GM19240 (cell line): Measurements from ENCODE around the gene PDZRN3.

Experiments
- DNase-seq: peaks from one replicate; pipeline ENCODE4 v3.0.0; 2011; ENCODE audit warnings: low spot score; ENCODE audit not compliant: insufficient read length

PDZRN3 gene

GRCh38 chr3:73624821-73625665 lies at the start of gene PDZRN3:
Gene PDZRN3 (minus strand): TSS chr3:73624941.
- DNase-seq = no peak

DNA sequence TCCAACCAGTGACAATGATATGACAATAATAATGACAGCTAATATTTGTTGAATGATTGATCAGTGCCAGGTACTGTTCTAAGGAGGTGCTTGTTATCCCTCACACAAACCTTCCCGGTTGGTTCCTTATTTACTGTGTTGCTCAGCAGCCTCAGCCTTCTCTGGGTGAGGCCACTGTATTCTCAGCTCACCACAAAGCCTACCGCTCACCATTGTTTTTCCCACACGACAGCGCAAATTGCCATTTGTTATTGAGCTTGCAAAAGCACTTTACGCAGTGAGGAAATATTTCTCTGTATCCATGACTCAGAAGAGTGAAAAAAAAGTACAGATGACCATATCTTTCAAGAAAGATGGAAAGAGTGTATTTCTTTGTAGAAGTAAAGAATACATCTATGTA lies 49.5 kb upstream of the PDZRN3 start:
- DNase-seq = no peak

DNA sequence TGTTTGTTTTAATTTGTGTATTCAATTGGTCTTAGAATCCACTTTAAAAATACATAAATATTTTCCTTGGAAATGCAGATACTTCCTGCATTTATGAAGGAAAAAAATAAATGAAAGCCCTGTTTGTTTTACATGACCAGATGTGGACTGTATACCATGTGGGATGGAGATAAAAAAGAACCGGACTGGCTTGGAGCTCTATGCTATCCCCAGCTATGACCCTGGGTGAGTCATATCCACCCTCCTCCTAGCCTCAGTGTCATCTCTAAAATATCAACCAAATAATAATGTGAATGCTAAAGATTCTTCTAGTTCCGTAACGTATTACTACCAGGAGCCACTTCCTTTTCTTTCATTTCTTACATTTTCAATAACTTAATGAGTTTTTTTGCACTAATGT lies 44.5 kb upstream of the PDZRN3 start:
- DNase-seq = no peak

GRCh38 chr3:73668391-73668790 lies 43.6 kb upstream of the PDZRN3 start:
- DNase-seq = no peak

GRCh38 chr3:73667889-73668288 lies 43.1 kb upstream of the PDZRN3 start:
- no peak for DNase-seq

DNA sequence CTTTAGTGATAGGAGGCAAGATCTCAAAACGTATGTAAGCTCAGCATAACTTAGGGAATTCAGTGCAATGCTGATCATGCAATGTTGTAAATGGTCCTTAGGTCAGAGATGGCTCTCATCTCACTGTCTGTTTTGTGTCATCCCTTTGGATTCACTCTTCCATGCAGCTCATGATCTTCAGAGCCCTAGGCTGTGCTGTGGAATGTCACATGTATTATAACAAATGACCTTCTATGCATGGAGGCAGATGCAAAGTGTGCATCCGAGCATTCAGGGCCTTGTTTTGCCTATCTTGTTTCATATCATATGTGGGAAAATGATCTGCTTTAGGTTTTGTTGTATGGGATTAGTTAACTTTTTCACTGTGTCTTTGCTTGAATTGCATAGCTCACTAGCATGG lies 40.5 kb upstream of the PDZRN3 start:
- DNase-seq = no peak

DNA sequence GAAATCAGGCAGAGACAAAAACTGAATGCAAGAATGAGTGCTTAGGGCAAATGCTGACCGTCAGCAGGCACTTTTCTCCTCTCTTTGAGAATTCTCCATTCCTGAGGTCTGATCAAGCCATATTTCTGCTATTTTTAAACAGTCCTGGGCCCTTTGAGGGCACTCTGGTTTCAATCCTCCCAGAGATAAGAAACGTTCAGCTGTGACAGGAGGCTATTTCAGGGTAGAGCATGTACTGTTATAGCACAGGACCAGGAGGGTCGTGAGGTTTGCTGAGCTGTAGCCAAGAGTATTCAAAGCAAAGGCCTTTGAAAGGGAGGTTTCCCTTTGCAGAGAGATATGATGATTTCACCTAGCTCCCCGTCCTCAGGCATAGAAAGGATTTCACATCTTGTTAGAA lies 39.6 kb upstream of the PDZRN3 start:
- DNase-seq = no peak

DNA sequence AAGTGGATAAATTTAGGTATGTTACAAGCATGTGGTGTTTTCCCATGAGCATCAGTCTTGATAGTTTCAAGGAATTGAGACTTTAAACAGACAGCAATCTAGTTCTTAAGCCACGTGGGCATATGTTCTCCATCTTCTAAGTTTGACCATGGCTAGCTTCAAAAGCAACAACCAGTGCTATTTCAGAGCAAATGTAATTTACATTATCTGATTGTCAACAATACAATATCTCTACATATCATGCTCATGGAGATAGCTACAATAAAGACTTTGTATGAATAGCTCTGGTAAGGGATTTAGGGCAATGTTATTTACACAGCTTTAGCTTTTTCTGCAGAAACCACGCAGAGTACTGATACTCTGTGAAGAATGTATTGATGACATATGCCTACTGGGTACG lies 38.8 kb upstream of the PDZRN3 start:
- no peak for DNase-seq

- no peak for DNase-seq
Measured at GRCh38 chr3:73661265-73661664, 36.5 kb upstream of the PDZRN3 start.

GRCh38 chr3:73658227-73658626 lies 33.5 kb upstream of the PDZRN3 start:
- DNase-seq = no peak

- no peak for DNase-seq
Measured at GRCh38 chr3:73657186-73657585, 32.4 kb upstream of the PDZRN3 start.

DNA sequence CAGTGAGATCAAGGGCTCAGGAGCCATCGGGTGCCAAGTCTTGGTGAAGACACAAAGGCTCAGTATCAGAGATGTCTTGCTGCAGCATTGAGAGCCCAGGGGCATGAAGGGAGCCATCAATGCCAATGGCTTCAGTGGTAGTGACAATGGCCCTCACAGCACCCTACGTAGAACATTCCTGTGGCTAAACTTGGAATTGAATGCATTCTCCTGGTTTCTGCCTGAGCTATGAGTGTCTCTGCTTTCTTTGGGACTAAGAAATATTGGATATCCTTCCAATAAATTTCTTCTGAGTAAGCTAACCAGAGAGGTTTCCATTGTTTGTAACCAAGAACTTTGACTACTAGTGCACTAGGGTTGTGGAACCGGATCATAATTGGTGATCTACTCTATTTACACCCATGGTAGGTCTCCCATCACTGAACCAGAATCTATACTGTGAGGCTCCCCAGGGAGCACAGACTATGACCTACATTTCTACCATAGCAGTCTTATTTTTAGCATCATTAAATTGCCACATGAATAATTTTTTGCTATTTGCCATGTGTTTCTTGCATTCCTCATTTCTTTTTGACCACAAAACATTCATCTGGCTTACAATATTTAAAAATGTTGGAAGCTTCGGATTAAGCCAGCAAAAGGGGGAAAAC lies 31.6 kb upstream of the PDZRN3 start:
- no peak for DNase-seq

- DNase-seq = no peak
Measured at GRCh38 chr3:73655197-73655596, 30.5 kb upstream of the PDZRN3 start.

- no peak for DNase-seq
Measured at GRCh38 chr3:73653877-73654276, 29.1 kb upstream of the PDZRN3 start.

GRCh38 chr3:73653351-73653750 lies 28.6 kb upstream of the PDZRN3 start:
- DNase-seq = no peak

- DNase-seq = no peak
Measured at GRCh38 chr3:73652896-73653295, 28.2 kb upstream of the PDZRN3 start.

- no peak for DNase-seq
Measured at GRCh38 chr3:73637042-73637441, 12.3 kb upstream of the PDZRN3 start.

DNA sequence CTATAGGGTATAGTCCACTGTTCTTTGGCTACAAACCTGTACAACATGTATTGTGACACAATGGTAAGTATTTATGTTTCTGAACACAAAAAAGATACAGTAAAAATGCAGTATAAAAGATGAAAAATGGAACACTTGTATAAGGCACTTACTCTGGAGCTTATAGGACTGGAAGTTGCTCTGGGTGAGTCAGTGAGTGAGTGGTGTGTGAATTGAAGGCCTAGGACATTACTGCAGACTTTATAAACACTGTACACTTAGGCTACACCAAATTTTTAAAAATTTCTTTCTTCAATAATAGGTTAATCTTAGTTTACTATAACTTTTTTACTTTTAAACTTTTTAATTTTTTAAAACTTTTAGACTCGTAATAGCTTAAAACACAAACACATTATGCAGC lies 10.5 kb upstream of the PDZRN3 start:
- no peak for DNase-seq

DNA sequence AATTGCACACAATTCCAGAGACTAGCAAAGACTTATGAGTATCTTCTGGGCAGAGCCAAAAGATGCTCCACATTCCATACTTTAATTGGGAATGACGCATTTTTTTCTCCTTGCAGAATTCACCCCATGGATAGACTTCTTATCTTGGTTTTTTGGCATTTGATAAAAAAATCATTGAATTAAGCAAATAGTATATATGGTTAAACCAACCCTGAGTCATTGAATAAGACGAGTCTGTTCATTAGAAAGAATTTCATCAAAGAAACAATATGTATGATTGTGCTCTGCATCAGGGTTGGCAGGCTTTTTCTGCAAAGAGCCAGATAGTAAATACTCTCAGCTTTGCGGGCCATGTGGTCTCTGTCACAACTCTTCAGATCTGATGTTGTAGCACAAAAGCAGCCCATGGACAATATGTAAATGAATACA lies 9.2 kb upstream of the PDZRN3 start:
- DNase-seq = no peak

- no peak for DNase-seq
Measured at GRCh38 chr3:73633453-73633852, 8.7 kb upstream of the PDZRN3 start.

DNA sequence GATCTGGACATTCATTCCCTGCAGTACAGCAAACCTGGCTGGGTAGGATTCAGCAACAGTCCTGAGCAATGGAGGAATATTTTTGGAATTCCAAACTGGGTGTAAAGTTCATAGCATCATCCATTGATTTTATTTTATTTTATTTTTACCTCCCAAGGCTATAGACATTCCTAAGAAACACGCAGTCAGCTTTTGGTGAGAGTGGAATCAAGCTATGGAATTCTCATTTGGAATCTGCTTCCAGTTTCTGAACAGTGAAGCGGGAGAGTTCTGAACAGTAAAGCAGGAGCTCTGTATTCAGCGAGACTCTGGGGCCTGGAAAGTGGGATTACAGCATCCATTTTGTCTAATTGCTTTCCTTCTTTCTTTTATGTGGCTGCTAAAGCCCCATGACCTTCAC lies 1.4 kb upstream of the PDZRN3 start:
- no peak for DNase-seq

DNA sequence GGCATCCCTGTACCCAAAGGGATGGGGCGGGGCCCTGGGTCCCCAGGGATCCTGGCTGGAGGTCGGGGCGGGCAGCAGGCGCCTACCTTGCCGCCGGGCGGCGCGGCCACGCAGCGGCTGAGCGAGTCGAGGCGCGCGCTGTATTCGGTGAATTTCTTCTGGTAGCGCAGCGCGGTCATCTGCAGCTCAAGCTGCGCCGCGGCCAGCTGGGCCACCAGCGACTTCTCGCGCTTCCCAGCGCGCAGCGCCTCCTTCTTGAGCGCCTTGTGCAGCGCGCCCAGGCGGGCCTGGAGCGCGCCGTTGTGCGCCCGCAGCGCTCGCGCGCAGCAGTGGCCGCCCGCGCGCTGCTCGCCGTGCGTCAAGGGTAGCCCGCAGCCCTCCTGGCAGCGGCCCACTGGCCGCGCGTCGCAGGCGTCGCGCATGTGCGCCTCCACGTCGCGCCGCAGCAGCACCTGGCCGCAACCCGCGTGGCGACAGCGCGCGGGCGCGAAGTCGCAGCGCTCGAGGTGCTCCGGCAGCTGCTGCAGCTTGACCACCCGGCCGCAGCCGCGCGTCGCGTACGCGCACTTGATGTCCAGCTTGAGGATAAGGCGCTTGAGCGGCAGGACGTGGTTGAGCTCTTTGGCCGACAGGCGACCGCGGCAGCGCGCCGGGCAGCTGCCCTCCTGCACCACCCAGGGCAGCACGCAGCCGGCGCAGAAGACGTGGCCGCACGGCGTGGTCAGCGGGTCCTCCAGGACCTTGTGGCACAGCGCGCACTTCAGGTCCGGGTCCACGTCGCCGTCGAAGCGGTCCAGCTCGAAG lies 522 bp downstream of the PDZRN3 start:
- no peak for DNase-seq
